IPS DF 6.9 (cell line): ENCODE results near the gene MCC.
"Not testable (repeated sequence)": the region's sequence is repeated elsewhere in the genome, so short reads cannot be mapped to it uniquely, and the experiment has no call there.

Experiments
- DNase-seq: peaks from one replicate; pipeline ENCODE4 v3.0.0-alpha.2; 2013; ENCODE audit warnings: low read depth, low spot score
- H3K27ac ChIP-seq: one replicate; pipeline ENCODE4 v1.5.1; 2013; ENCODE audit warnings: low read length, control low read depth
- H3K27me3 ChIP-seq: 2 replicates; pipeline ENCODE4 v1.6.1; 2013; ENCODE audit warnings: mild to moderate bottlenecking, low read length; ENCODE audit not compliant: control insufficient read depth, insufficient read depth
- H3K36me3 ChIP-seq: 2 replicates; pipeline ENCODE4 v1.6.1; 2013; ENCODE audit warnings: low read length; ENCODE audit not compliant: control insufficient read depth, insufficient read depth
- H3K4me1 ChIP-seq: 2 replicates; pipeline ENCODE4 v1.6.1; 2013; ENCODE audit warnings: low read length; ENCODE audit not compliant: control insufficient read depth, insufficient read depth
- H3K4me3 ChIP-seq: 2 replicates; pipeline ENCODE4 v1.5.1; 2013; ENCODE audit warnings: mild to moderate bottlenecking, low read length
- H3K9me3 ChIP-seq: 2 replicates; pipeline ENCODE4 v1.6.1; 2013; ENCODE audit warnings: low read length, inconsistent platforms; ENCODE audit not compliant: control insufficient read depth, insufficient read depth
- WGBS: extraction: QIAGEN DNeasy Blood & Tissue Kit; methylation state at CpG from one replicate; pipeline ENCODE4 v1.1.7; 2013; ENCODE audit warnings: mixed read lengths, missing lambda C conversion rate; ENCODE audit not compliant: insufficient read length, insufficient coverage; 5-methylcytosine and 5-hydroxymethylcytosine counted together

The MCC gene

DNA sequence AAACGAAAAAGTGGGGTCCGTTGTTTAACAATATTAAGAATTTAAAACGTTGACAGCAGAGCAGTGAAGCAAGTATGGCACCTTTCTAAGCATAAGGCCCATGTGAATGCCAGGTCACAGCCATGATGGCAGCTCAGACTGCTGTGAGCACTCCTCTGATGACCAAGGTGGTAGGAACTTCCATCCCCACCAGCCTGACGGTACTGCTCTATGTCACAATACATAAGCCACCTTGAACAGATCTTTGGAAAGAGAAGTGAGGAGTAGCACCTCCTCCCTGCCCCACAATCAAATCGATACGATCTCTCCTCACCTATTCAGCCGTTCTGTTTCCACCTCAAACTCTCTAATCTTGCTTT, 405.7 kb downstream of the MCC start:
- WGBS = 100% methylated on average over 3 of the region's 7 CpGs
- H3K36me3 ChIP-seq = no peaks in the 10 kb centered on the region

DNA sequence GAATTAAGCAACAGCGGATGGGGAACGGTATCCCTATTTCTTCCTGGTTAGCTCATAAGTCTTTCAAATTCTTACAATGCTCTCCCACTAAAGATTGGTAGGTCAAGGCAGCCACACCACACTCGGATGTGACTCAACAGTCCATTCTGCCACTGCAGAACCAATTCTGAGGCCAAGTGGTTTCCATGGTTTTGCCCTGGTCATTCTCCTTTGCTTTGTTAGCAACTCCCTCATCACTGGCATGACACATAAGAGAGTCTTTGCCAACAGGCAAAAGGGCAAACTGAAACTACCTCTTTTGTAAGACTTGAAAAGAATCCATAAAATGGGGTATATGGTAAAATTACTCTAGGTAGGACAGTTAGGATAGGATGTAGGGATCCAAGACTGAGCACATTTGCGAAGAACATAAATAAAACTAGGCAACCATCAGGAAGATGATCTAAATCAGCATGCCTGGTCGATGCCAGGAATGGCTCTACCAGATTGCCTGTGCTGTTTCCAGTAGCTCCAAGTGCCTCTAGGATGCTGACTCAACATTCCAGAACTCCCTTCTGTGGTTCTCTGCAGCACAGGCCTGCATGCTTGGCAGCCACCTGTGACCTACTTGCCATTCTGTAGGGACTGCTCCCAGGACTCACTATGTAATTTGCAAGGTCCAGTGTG, 406.2 kb downstream of the MCC start:
- Histone ChIP-seq H3K27ac (no peak overlapping the region), H3K27me3 (no peaks in the 10 kb centered on the region), H3K4me1 (no peaks in the 10 kb centered on the region; the same call in 1 of the 2 replicates), H3K36me3 (no peaks in the 10 kb centered on the region), H3K4me3 (no peak overlapping the region), H3K9me3 (no peaks in the 10 kb centered on the region)
- no peak for DNase-seq
- no CpG with 5 or more reads among the region's 5 CpGs for WGBS

More for the DNA sequence above, 405.7 kb downstream of the MCC start:
- no peaks in the 10 kb centered on the region for H3K9me3 ChIP-seq
- no peak overlapping the region for H3K4me3 ChIP-seq
- H3K27ac ChIP-seq = no peak overlapping the region
- no peak for DNase-seq
- no peaks in the 10 kb centered on the region; the same call in 1 of the 2 replicates for H3K4me1 ChIP-seq
- no peaks in the 10 kb centered on the region for H3K27me3 ChIP-seq

DNA sequence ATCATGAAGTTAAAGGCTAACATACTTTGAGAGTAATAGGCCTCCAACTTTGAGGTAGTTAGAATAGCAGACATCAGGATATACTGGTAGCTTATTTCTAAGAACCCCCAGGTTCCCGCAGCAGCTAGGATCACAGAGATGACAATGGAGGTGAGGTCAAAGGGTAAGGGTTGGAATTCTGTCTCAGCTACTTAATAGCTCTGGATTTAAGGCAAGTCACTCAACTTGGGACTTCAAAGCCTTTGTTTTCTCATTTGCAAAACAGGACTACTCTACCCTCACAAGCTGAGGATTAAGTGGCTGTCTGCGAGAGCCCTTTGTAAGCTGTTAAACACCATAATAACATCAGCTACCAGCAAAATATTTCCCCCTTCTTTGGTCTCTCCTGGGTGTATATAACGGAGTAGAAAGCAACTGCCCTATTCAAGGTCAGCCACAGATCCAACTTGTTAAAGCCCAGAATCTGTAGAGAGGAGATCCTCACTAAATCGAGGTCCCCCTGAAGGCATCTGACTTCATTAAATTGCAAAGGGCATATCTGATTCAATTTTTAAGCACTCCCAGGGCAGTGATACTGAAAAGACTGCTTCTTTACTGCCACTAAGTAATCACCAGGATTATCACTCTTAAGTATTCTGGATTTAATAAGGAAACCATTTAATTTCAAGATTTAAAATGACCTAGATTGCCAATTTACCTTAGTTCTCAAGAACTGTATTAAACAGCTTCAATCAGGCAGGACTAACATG, 407.0 kb downstream of the MCC start:
- Histone ChIP-seq H3K4me3 (no peak overlapping the region), H3K27ac (no peak overlapping the region), H3K27me3 (no peaks in the 10 kb centered on the region), H3K36me3 (no peaks in the 10 kb centered on the region), H3K4me1 (no peaks in the 10 kb centered on the region; the same call in 1 of the 2 replicates), H3K9me3 (no peaks in the 10 kb centered on the region)
- no peak for DNase-seq
- no CpG with 5 or more reads among the region's 4 CpGs for WGBS

DNA sequence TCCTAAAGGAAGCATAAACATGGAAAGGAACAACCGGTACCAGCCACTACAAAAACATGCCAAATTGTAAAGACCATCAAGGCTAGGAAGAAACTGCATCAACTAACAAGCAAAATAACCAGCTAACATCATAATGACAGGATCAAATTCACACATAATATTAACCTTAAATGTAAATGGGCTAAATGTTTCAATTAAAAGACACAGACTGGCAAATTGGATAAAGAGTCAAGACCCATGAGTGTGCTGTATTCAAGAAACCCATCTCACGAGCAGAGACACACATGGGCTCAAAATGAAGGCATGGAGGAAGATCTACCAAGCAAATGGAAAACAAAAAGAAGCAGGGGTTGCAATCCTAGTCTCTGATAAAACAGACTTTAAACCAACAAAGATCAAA, 411.6 kb downstream of the MCC start:
- H3K27ac ChIP-seq, DNase-seq, H3K4me3 ChIP-seq, H3K36me3 ChIP-seq, H3K4me1 ChIP-seq, H3K27me3 ChIP-seq, H3K9me3 ChIP-seq: not testable (repeated sequence)
- WGBS = no CpG with 5 or more reads among the region's 2 CpGs

DNA sequence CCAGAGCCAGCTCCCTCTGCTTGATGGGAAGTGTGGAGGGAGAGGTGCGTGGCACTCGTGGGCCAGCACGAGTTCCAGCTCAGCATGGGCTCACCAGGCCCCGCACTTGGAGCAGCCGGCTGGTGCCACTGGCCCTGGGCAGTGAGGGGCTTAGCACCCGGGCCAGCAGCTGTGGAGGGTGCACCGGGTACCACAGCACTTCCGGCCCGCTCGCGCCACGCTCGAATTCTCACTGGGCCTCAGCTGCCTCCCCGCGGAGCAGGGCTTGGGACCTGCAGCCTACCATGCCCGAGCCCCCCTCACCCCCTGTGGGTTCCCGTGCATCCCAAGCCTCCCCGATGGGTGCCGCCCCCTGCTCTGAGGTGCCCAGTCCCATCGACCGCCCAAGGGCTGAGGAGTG, 413.2 kb downstream of the MCC start:
- peaks cover 6% of the 10 kb centered on the region; the same call in 1 of the 2 replicates for H3K4me1 ChIP-seq
- no peaks in the 10 kb centered on the region for H3K9me3 ChIP-seq
- H3K27me3 ChIP-seq = no peaks in the 10 kb centered on the region
- no CpG with 5 or more reads among the region's 21 CpGs for WGBS
- H3K36me3 ChIP-seq = peaks cover 2% of the 10 kb centered on the region
- H3K4me3 ChIP-seq = no peak overlapping the region
- no peak overlapping the region for H3K27ac ChIP-seq
- no peak for DNase-seq

DNA sequence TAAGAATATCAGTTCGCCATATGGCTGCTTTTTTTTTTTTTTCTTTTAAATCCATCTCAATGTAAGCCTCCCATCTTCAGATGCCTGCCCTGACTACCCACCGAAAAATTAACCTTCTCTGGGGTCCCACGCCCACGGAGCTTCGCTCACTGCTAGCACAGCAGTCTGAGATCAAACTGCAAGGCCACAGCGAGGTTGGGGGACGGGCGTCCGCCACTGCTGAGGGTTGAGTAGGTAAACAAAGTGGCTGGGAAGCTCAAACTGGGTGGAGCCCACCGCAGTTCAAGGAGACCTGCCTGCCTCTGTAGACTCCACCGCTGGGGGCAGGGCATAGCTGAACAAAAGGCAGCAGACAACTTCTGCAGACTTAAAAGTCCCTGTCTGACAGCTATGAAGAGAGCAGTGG, 414.6 kb downstream of the MCC start:
- WGBS = no CpG with 5 or more reads among the region's 11 CpGs

DNA sequence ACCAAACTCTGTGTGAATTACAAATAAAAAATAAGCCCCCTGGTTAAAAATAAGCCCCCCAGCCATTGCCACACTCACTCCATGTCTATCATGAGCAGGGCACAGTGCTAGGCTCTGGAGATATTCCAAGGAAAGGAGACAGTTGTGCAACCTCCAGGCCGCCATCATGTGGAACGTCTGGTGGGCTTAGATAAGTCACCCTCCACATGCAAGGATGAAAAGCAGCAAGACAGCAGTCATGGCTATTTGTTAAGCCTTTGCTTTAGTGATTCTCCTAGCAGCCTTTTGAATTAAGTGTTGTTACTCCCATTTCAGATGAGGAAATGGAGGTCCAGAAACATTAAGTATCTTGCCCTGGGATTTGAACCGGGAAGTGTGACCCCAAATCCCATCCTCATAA, 416.9 kb downstream of the MCC start:
- no CpG with 5 or more reads among the region's 3 CpGs for WGBS
- Histone ChIP-seq H3K27me3 (no peaks in the 10 kb centered on the region), H3K4me1 (peaks cover 10% of the 10 kb centered on the region; the same call in 1 of the 2 replicates), H3K4me3 (no peak overlapping the region), H3K36me3 (peaks cover 6% of the 10 kb centered on the region), H3K27ac (no peak overlapping the region), H3K9me3 (no peaks in the 10 kb centered on the region)
- no peak for DNase-seq

More for the DNA sequence above, 414.6 kb downstream of the MCC start:
- not testable (repeated sequence) for H3K4me3 ChIP-seq, H3K27me3 ChIP-seq, H3K36me3 ChIP-seq, DNase-seq, H3K27ac ChIP-seq, H3K9me3 ChIP-seq, H3K4me1 ChIP-seq

DNA sequence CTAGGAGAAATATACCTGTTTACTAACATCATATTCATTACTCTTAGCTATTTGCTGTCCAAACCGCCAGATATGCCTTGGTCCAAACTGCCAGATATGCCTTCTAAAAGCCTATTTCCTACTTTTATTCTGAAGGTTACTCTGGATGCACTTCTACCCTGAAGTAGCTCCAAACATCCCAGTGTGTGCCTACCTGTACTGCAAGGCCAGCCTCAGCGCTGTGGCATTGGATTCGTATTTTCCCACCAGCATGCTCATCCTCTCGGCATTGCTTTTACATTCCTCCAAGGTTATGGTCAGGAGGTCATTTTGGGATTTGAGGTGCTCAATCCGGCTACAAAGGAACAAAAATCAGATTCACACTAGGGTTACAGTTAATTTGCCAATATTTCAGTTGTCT, 417.4 kb downstream of the MCC start:
- Histone ChIP-seq H3K27ac (no peak overlapping the region), H3K4me1 (peaks cover 10% of the 10 kb centered on the region; the same call in 1 of the 2 replicates), H3K27me3 (no peaks in the 10 kb centered on the region), H3K4me3 (no peak overlapping the region), H3K36me3 (peaks cover 6% of the 10 kb centered on the region), H3K9me3 (no peaks in the 10 kb centered on the region)
- DNase-seq = no peak
- WGBS = no CpG with 5 or more reads among the region's 5 CpGs

DNA sequence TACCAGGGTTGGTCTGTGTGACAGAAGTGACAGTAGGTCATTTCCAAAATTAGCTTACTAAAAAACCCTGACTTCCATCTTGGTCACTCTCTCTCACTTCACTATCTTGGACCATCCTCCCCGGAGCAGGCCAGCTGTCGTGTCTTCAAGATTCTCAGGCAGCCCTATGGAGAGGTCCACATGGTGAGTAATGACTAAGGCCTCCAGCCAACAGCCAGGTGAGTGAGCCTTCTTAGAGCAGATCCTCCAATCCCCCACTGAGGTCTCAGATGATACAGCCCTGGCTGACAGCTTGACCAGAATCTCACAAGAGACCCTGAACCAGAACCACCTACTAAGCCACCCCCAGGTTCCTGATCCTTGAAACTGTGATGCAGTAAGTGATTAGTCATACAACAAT, 419.7 kb downstream of the MCC start:
- Histone ChIP-seq H3K4me3 (no peak overlapping the region), H3K4me1 (peaks cover 10% of the 10 kb centered on the region; the same call in 1 of the 2 replicates), H3K36me3 (peaks cover 4% of the 10 kb centered on the region; the same call in 1 of the 2 replicates), H3K9me3 (no peaks in the 10 kb centered on the region), H3K27ac (no peak overlapping the region), H3K27me3 (no peaks in the 10 kb centered on the region)
- DNase-seq = no peak
- WGBS = no CpG with 5 or more reads among the region's 2 CpGs

DNA sequence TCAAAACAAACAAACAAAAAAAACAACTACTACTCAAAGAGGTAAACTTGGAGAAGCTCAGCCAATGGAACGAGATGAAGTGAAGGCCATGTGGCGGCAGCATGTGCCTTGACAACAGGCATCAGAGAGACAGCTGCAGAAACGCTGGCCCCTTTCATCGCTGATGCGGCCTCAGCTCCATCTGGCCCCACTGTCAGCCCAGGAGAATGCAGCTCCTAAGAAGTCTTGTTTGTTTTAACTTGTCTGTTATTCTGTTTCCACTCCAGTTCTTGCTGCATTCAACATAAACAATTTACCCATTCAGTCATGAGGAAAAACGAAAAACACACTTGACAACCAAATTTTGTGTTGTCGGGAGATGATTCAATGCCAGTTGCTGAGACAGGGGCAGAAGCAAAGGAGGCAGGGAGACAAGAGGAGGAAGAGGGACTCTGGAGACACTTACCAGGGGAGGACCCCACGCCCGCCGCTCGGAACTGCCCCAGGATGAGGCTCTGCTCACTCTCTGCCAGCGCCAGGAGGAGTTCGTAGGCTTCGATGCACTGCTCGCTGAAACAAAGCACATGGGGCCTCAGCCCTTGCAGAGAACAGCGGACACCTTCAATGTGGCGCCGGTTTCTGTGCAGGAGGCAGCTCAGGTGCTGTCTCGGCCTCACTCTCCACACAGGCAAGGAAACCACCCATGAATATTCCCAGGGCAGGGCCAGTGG, 420.5 kb downstream of the MCC start:
- no peak for DNase-seq
- H3K4me1 ChIP-seq = peaks cover 8% of the 10 kb centered on the region; the same call in 1 of the 2 replicates
- H3K36me3 ChIP-seq = peaks cover 7% of the 10 kb centered on the region
- H3K27me3 ChIP-seq = no peaks in the 10 kb centered on the region
- WGBS = no CpG with 5 or more reads among the region's 19 CpGs
- no peaks in the 10 kb centered on the region for H3K9me3 ChIP-seq
- H3K4me3 ChIP-seq = no peak overlapping the region
- H3K27ac ChIP-seq = no peak overlapping the region
